GM12873 (cell line): ENCODE results near the gene THSD7B.

Experiments
- TF ChIP-seq, protein P1 (sequence below): IDR thresholded peaks from 2 replicates; pipeline ENCODE4 v1.5.1; 2012; ENCODE audit warnings: low read depth, mild to moderate bottlenecking, moderate library complexity, low read length, control low read depth; ENCODE audit not compliant: insufficient read depth; ENCODE audit errors: missing control alignments

Gene THSD7B

DNA sequence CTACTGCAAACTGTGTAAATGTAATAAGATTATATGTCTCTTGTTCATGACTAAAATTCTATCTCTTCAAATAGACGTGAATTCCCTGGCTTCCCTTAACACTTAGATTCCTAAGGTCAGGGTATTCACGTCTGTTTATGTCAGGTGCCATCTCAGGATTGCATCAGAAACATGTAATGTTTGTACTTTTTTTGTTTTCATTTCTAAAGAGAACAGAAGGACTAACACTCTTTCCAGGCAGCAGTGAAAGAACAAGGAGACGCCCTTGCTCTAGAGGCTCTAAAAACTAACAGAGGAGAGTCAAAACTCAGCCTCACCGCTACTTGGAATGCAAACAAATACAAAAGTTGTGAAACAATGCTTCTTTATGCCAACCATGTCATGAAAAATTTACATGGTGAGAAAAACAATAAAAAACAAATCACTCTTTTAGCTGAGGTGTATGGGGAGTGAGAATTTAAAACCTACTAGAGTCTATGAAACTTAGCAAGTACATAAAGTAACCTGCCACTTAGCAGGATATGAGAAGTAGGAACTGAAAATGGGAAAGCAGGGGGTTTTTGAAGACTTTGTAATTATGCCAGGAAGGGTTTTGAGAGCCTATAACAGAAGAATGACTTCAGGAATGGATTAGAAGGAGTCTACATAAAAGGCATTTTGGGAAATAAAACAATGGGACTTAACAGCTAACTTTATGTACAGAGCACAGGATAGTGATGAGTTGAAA is 522.7 kb downstream of the THSD7B start:
- TF ChIP-seq, protein P1, sequence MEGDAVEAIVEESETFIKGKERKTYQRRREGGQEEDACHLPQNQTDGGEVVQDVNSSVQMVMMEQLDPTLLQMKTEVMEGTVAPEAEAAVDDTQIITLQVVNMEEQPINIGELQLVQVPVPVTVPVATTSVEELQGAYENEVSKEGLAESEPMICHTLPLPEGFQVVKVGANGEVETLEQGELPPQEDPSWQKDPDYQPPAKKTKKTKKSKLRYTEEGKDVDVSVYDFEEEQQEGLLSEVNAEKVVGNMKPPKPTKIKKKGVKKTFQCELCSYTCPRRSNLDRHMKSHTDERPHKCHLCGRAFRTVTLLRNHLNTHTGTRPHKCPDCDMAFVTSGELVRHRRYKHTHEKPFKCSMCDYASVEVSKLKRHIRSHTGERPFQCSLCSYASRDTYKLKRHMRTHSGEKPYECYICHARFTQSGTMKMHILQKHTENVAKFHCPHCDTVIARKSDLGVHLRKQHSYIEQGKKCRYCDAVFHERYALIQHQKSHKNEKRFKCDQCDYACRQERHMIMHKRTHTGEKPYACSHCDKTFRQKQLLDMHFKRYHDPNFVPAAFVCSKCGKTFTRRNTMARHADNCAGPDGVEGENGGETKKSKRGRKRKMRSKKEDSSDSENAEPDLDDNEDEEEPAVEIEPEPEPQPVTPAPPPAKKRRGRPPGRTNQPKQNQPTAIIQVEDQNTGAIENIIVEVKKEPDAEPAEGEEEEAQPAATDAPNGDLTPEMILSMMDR, result no peak

- TF ChIP-seq, protein P1, result no peak
These were observed 526.7 kb downstream of the THSD7B start for GRCh38 chr2:137291836-137292570.

DNA sequence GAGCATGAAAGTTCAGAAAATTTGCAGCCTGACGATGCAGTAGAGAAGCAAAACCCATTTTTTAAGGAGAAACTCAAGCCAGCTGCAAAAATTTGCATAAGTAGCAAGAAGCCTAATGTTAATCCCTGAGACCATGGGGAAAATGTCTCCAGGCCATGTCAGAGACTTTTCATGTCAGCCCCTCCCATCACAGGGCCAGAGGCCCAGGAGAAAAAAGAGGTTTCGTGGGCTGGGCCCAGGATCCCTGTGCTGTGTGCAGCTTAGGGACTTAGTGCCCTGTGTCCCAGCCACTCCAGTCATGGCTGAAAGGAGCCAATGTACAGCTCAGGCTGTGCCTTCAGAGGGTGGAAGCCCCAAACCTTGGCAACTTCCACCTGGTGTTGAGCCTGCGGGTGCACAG is 533.0 kb downstream of the THSD7B start:
- TF ChIP-seq, protein P1, result no peak

GRCh38 chr2:137300987-137301386 is 535.6 kb downstream of the THSD7B start:
- TF ChIP-seq, protein P1, result no peak

DNA sequence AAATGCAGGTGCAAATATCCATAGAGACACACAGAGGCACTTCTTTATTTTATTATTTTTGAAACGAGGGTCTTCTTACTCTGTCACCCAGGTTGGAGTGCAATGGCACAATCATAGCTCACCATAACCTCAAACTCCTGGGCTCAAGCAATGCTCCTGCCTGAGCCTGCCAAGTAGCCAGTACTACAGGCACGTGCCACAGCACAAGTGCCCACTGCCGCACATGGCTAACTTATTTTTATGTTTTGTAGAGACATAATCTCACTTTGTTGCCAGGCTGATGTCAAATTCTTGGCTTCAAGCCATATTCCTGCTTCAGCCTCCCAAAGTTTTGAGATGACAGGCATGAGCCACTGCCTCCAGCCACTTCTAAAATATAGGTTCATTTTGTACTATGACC is 537.6 kb downstream of the THSD7B start:
- TF ChIP-seq, protein P1, result no peak

GRCh38 chr2:137316075-137316474 is 550.7 kb downstream of the THSD7B start:
- TF ChIP-seq, protein P1, result no peak

DNA sequence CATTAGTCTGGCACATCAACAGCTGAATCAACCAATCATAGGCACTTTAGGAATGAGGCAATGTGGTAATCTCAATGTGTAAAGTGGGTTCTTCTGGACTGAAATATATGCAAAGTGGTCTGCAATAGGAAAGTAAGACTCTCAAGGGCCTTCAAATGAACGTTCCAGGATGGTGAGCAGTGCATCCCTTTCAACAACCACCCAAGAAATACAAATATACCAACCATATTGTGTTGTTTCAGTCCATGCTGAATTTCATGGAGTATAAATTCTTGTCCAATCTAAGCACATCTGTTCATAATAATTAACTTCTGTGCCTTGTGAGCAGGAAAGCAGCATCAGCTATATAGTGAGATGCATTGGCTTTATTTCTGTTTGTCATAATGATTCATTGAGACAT is 556.2 kb downstream of the THSD7B start:
- TF ChIP-seq, protein P1, result no peak
